ENCODE results near the gene APP.

Gene APP

DNA sequence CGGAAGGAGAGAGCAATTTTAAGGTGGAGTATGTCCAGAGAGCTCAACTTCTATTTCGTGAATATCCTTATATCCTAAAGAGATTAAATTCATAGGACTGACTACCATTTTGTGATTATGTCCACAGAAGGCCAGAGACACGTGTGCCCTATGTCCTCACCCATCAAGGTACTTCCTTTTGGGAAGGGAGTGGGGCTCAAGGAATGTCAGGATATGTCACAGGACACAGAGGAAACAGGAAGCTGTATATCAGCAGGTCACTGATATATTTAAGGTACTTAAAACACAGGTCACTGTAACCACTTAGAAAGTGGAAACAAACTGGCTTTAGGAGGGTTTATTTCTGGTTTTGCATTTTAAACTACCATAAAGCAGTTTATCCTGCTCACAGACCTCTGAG lies 184.6 kb downstream of the APP start:
- H3K4me3 ChIP-seq (ENCODE audit: low read depth, low read length): no peak overlapping the region

DNA sequence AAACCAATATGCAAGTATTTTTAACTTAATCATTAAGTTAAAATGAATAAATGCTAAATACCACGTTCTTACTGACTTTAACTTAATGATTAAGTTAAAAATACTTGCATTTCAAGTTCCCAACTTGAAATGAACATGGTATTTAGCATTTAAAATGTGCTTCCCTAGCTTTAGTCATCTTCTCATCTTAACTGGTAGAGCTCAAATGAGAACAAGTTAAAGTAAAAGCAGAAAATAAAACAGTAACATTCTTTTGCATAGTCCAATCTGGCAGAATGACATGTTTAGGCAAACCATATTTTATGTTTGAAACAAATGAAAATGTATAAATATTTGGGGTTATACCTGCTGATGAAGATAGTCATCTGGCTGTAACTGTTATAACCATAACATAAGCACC lies 186.0 kb downstream of the APP start:
- no peak overlapping the region for H3K4me3 ChIP-seq (ENCODE audit: low read depth, low read length)

DNA sequence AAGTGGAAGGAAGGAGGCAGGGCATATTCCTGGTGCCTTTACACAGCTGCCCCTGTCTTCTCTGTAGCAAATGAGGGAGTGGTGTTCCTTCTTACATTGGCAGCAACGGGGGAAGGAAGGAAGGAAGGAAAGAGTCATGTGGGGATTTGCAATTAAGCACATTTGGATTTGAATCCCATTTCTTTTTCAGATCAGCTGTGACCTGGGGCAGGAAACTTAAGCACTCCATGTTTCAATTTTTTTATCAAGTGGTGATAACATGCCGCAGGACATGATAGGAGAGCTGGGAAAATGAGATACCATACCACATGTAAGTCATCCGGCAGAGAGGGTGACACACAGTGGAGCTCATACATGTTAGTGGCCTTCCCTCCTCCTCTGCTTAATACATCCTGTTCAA lies 186.8 kb downstream of the APP start:
- H3K4me3 ChIP-seq (ENCODE audit: low read depth, low read length): no peak overlapping the region

DNA sequence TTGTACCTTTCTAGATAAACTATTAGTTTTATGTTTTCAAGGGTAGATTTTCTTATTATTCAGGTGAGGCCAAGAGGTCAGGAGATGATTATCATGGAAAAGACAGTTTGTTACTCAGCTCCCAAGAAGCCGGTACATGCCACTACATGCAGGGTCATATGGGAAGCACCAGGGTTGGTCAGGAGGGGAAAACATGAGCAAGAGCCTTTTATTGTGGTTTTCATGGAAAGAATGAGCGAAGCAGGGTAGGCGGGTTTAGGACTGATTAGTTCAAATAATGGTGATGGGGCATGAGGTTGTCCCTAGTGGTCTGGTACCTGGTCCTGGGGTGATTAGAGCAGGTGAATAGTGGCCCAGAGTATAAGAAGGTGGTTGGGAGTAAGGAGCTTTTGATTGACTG lies 189.9 kb downstream of the APP start:
- H3K4me3 ChIP-seq (ENCODE audit: low read depth, low read length): no peak overlapping the region

DNA sequence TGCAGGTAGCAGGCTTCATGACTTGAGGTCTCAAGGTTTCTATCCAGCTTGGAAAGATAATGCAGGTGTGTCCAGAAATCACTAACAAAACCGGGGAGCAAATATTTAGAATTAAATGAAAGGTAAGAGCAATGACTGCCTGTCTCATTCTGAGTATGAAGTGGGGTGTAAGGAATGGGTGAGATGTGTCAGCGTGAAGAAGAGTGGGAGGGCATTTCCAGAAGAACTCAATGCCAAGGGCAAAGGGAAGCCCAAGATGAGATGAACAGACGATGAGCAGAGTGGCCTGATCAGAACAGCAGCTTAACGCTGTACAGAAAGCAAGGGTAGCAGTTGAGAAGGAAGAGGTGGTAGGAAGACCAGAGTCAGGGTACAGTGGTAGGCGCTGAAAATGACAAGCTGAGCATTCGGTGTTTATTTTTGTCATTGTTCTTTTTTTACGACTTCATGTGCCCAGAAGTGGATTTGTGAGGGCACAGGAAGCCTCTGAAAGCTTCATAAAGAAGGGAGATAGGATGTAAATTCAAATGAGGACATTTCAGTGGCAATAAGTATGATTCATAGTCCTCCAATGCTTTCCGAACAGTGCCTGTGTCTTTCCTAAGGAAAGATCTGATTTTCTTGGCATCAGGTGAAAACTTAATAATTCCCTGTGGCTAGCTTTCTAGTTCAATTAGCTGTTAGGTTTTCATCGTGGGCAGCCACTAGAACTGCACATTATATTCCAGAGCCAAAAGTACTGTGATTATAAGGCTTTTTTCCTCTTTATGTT lies 190.5 kb downstream of the APP start:
- H3K4me3 ChIP-seq (ENCODE audit: low read depth, low read length): no peak overlapping the region

DNA sequence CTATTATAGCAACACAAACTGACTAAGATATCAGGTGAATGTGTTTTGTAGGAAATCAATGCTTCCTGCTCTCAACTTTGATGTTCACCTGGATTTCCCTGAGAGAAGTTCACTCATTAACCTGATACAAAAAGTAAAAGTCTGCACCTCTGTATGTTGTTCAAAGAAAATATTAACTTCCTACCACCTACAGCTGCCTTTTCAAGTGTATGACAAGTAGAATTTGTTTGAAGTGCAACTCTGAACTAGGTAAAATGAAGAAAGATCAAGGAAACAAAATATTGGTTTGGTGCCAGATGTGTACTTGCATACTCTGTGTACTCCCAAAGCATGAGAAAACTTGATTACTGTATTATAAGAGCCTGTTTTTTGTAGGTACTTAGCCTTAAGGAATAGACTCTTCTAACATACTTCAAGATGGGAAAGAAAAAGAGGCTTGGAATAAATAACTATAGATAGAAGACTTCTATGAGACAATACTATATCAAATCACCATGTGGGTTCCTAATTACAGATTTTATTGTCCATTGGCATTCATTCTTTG lies 193.4 kb downstream of the APP start:
- no peak overlapping the region for H3K4me3 ChIP-seq (ENCODE audit: low read depth, low read length)

DNA sequence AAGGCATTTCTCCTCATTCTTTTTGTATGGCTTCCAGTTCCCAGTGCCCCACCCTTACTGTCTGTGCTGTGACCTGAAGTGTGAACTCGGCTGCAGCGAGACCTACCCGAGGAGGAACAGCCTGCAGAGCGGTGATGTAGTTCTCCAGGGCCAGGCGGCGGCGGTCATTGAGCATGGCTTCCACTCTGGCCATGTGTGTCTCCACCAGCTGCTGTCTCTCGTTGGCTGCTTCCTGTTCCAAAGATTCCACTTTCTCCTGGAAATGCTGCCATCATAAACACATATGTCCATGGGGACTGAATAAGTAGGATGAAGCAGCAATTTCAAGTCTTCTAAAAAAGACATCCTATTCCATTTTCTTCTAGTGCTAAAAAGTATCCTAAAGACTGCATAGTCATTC lies 195.6 kb downstream of the APP start:
- no peak overlapping the region for H3K4me3 ChIP-seq (ENCODE audit: low read depth, low read length)

DNA sequence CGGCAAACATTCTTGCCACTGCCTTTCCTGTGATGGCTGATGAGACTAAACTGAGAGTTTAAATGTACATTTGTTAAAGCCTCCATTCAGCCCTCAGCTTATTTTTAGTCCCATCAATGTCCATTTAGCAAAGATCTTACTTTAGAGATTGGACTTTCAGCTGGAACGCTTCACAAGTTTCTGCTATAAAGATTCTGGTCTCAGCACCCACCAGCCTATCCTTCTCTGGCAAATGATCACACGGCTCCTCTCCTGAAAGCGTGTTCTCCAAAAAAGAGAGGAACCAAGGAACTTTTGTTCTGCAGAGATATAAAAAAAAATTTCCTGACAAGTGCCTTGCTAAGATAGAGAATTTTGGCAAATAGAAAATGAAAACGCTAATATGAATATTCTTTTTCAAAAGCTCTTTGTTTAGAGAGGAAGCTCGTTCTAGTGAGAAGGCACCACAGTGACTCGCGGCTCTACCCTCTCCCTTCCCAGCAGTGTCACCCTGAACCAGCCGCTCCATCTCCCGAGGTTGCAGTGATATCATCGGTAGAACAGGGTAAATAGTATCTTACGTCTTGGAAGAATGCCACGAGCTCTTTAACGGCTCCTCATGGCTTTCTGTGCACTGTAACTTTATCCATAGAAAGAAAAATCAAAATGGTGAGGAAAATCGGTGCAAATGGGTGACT lies 200.2 kb downstream of the APP start:
- H3K4me3 ChIP-seq (ENCODE audit: low read depth, low read length): no peak overlapping the region

DNA sequence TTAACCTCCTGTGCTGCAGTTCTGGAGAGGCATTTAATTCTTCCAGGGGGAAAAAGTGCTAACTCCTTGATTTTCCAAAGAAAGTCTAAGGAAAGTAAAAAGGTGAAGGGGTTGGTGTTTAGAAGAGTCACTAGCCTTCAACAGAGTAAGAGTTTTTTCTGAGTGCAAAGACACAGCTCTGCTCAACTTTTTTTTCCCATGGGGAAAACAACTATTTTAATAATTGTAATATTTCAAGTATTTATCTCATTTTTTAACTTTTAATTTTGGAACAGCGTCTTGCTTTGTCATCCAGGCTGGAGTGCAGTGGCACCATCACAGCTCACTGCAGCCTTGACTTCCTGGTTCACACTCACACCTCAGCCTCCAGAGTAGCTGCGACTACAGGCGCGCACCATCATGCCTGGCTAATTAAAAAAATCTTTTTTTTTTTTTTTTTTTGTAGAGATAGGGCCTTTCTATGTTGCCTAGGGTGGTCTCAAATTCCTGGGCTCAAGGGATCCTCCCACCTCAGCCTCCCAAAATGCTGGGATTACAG lies 202.6 kb downstream of the APP start:
- H3K4me3 ChIP-seq (ENCODE audit: low read depth, low read length): no peak overlapping the region

DNA sequence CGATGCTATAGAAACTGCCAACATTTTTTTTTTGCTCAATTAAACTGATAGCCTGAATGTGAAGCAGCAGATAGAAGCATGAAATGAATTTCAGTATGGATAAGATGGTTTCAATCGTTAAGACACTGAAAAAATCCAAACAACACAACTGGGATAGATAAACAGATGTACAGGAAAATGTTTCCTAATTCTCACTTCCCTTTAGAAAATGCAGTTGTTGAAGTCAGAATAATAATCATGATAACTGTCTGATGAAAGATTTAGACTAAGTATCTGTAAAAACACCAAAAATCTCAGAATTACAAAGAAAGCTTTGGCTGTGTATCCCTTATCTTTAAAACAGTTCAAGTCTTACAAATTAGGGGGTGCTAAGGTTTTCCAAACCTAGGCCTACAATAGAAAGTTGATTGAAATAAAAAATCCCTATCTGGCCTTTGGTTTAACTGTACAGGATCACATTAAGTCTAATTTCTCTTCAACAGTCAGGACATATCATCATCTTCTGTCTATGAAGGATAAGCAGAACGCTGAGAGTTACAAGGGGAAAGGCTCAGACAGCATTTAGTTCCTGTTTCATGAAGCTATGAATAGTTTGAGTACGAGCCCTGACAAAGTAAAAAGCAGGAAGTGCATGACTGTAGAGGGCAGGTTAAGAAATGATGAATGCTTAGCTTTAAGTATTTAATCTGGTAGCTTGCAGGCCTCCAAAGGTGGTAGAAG lies 203.2 kb downstream of the APP start:
- no peak overlapping the region for H3K4me3 ChIP-seq (ENCODE audit: low read depth, low read length)

DNA sequence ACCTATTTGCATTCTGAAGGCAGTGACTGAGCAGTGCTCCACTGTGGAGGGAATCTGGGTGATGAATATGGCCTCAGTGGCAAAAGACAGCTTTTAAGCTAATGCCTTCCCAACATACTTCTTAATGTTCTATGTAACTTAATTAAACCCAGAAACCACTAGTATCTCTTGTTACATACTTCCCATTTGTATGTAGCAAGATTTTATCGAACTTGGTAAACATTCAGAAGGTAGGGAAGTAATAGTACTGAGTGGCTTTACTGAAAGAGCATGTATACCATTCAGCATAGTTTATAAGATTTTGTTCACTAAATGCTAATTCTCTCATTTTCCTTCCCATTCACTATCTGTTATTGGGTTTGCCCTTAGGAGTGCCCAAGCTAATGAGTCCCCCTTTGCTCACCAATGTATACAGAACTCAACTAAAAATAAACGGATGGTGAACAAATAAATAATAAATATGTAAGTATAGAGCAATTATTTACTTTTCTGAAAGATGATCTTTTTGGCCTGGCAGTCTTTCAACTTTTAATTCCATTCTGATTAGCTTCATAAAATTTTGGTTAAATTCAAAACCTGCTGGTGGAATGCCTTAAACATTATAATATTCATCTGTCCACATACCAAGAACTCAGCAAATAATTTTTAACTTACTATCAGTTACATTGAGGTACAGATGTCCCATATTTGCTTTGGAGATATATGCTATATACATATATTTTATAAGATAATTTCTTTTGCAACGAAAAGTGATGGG lies 204.4 kb downstream of the APP start:
- no peak overlapping the region for H3K4me3 ChIP-seq (ENCODE audit: low read depth, low read length)

DNA sequence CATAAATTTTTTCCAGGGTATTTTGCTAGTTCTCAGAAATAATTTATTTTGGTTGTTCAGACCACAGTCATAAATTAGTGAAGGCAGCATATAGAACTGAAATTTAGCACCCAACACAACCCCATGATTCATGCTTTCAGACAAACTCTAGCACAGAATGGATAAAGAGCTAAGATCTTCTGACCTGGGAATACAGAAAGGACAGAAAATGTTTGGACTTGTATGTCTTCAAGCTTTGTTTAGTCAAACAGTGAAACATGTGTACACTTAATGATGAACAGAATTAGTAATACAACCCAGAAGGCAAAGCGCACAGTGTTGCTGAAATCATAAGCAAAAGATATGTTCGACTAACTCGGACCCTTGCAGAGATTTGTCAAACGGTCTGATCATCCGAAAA lies 205.6 kb downstream of the APP start:
- no peak overlapping the region for H3K4me3 ChIP-seq (ENCODE audit: low read depth, low read length)

DNA sequence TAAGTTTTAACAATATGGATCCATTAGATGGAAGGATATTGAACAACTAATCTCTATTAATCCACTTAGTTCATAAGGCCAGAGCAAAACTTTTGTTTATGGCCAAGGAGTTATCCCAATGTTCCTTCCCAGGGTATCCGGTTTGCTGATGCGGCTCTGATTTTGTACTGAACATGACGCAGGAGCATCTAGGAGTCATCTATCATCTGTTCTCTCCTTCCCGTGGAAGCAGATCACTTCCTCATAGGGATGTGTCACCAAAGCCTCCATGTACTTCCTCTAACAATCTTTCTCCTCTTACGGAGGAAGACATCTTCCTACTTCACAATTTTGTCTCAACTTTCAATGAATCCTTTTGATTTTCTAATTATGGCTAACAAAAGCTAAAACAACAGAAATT lies 206.6 kb downstream of the APP start:
- no peak overlapping the region for H3K4me3 ChIP-seq (ENCODE audit: low read depth, low read length)

DNA sequence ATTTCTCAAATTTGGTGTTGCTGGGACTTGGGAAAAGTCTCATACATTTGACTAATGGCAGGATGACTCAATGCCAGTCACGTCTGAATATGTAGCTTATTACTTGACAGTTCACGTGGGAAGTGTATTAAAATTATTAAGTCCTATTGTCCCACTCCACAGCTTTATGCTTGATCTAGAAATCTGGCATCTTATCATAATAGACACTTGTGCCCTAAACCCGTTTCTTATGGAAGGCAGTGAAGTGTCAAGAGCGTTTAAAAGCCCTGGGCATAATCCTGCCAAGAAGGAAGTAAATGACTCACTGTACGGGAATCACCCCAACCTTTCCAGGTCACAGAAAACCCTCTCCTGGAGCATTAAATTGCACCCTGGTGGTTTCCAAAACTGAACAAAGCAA lies 207.4 kb downstream of the APP start:
- H3K4me3 ChIP-seq (ENCODE audit: low read depth, low read length): no peak overlapping the region

DNA sequence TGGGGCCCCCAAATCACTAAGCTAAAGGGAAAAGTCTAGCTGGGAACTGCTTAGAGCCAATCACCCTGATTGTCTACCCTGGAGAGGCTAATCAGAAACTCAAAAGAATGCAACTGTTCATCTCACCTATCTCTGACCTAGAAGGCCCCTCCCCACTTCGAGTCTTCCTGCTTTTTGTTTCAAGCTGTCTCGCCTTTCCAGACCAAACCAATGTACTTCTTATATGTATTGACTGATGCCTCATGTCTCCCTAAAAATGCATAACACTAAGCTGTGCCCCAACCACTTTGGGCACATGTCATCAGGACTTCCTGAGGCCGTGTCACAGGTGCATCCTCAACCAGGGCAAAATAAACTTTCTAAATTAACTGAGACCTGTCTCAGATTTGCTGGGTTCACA lies 209.5 kb downstream of the APP start:
- H3K4me3 ChIP-seq (ENCODE audit: low read depth, low read length): no peak overlapping the region

DNA sequence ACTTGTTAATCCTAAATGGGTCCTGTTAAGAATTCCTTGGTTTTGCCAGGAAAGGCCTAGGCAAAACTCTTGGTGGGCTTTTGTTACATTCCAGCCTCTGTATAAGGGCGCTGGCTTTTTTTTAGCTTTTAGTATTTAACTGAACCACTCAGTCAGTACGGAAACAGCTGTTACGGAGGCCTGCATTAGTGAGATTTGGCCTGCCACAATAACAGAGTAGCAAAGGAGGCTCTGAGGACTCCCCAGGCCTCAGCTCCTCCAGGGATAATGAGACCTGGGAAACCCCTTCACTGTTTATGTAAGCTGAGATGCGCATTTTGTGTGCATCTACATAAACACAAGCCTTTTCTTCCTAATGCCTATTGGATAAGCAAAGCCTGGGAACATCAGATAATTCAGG lies 210.2 kb downstream of the APP start:
- H3K4me3 ChIP-seq (ENCODE audit: low read depth, low read length): no peak overlapping the region

DNA sequence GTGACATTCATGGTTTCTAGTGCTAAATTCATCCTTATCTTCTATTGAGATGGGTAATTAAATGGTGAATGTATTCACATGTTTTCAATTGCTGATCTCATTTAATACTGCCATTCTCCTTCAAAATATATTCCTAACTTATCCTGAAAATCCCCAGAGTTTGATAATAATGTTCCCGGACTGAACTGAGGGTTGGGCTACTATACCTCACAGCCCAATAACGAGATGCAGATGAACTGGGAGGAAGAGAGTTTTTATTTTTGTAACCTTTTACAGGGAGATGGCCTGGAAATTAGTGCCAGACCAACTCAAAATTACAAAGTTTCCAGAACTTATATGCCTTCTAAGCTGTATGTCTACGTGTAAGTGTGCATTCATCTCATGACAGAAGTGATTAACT lies 210.8 kb downstream of the APP start:
- no peak overlapping the region for H3K4me3 ChIP-seq (ENCODE audit: low read depth, low read length)

DNA sequence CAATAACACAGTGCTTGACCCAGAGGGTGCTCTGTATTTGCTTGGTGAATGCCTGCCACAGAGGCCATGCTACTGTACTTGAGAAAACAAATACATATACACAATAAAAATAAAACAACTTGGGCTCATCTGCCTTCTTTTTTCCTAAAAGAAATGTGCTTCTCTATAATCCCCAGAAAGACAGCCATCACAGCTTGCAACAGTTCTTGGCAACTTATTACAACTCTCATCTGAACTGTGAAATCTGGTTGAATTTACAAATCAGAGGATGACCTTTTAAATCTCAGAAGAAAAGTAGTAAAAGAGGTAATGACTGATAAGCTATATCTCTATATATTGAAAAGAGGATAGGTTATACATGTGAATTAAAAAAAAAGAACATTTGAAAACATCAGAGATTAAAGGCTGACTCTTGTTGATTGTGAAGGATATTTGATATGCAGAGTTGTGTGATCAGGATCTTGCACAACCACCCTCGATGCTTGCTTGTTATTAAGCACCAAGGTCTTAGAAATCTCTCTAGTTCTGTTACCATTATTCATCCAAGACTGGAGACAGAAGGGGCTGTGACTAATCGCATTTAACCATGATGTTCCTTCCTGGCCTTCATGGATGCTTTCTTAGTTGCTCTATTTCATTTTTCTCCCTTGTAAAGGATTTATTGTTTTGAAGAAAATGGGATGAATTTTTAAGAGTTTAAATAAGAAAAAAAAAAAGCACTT lies 213.4 kb downstream of the APP start:
- no peak overlapping the region for H3K4me3 ChIP-seq (ENCODE audit: low read depth, low read length)

DNA sequence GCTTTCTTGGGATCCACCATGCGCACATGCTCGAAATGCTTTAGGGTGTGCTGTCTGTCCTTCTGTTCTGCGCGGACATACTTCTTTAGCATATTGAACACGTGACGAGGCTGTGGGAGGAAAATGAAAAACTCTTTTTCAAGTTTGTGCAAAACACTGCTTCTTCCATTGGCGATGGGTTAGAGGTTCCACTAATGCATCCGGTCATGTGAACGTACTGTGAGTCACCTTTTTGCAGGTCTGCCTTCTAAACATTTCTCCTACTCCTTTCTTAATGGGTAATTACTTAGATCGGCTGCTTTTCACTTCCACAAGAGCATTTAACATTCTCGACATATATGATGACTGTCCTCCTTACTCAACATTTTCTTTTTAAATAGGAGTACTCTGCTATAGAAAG lies 214.9 kb downstream of the APP start:
- no peak overlapping the region for H3K4me3 ChIP-seq (ENCODE audit: low read depth, low read length)

DNA sequence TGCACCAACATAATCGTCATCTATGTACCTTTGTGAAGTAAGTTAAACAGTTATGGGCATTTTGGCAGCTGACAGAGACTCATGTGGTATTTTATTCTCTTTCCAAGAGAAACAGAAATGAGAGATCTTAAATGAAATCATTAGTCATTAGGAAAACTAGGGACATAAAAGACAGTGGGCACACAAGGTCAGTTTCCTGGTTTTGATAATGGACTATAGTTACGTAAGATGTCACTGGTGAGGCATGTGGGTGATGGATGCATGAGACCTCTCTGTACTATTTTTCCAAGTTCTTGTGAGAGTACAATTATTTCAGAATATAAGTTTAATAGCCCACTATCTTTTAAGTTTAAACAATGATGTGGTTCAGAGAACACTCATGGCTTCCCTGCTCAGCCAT lies 216.9 kb downstream of the APP start:
- no peak overlapping the region for H3K4me3 ChIP-seq (ENCODE audit: low read depth, low read length)

Data from iPS-11a (cell line).